ENCODE data around the gene CALB2.

The CALB2 gene

DNA sequence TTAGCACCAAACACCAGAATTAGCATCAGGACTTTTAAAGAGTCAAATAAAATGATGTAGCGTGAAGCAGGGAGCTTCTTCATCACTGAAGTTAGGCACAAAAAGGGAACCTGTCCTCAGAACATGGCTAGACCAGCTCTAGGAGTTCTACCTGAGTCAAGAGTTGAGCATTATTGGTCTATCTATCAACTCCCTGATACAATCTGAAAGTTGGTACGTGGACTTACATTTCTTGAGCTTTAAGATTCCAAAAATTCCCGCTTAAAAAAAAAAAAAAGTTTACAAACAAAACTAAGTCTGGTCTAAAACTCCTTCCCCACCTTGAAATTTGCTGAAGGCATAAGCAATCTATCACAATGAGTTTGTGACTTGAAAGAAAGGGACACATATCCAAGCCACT is 71.1 kb downstream of the CALB2 start:
- DNase-seq: no peak

DNA sequence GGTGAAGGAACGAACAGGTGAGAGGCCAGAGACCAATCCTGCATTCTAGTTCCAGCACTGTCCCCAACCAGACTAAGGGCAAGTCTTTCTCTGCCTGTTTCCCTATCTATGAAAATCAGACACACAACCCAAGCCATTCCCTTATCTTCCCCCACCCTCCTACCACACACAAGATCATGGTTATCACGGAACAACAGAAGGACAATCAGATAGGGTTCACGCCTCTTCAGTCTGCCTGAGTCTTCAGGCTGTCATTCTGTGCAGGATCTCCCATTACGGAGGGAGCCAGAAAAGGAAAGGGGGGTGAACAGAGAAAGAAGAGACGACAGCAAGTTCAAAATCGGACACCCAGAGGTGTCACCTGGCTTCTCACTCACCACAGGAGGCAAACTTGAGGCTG is 72.2 kb downstream of the CALB2 start:
- no peak for DNase-seq

DNA sequence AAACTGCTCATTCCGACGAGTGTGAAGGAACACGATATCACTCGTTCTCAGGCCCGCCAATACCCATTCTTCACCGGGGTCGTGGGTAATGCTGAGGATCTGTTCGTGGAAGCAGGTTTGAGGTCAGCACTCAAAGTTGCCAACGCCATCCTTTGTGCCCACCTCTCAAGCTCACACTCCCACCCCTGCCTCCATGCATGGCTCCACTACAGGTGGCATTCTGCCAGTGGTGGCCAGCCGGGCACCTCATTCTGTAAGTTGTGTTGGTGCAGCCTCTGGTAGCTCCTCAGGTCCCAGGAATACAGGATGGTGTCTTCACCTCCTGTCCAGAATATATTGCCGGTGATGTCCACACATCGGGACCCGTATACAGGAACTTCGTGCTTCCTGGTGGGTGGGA is 72.7 kb downstream of the CALB2 start:
- no peak for DNase-seq

DNA sequence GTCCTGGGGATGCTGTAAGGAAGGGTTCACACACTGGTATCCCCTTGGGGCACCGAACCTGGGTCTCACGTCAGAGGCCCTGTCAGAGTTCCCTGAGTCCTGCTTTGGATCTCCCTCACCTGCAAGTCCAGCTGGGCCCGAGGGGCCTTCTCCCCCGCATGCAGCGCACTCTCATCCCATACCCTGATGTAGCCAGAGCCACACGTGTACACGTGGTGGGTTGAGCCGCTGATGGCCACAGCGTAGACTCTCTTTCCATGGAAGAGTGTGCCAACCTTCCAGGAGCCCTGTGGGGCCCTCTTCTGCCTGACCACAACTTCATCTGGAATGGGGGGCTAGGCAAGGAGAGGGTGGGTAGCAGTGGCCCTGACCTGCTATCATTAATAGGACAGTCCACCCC is 73.5 kb downstream of the CALB2 start:
- no peak for DNase-seq

DNA sequence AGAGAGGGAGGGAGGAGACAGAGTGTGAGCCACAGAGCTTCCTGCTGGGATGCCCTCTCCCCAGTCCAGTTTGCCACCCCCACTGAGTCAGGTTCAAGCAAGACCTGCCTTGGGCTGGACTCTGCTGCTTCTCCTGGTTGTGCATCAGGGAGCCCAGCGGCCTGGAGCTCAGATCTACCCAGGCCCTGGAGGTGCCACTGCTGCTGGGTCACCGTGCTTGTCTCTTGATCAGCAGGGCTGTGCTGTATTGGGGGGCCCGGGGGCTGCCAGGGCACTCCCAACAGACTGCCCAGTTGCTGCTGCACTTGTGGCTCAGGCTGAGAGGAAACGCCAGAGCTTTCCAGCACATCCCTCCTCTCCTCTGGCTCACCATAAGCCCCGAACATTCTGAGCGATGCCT is 74.4 kb downstream of the CALB2 start:
- no peak for DNase-seq

DNA sequence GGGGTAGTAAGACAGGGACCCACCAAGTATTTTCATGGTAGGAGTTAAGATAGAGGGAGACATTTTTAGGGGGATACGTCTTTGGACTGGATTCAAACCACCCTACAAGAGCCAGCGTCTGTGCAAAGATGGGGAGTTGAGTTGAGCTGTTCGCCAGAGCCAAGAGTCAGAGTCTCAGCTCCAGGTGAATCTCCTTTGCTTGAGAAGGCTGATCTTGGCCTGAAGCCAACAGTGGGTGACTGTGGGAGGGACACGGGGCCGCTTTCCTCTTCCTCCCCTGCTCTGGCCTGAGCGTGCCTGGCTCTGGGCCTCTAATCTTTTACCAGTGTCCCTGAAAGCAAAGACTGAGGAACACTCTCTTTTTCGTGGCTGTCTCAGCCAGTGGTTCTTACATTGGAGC is 78.0 kb downstream of the CALB2 start:
- DNase-seq: no peak

DNA sequence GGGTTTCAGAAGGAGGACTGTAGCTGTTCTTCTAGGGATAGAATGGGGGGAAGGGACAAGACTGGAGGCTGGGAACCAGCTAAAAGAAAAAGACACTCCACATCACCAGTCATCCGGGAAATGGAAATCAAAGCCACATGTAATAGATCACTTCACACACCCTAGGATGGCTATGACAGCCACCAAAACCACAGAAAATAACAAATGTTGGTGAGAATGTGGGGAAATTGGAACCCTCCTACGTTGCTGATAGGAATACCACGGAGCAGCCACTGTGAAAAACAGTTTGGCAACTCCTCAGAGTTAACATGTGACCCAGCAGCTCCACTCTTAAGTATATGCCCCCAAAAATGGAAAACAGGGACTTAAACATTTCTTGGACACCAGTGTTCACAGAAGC is 81.0 kb downstream of the CALB2 start:
- no peak for DNase-seq
